Activated T-cell treated with anti-CD3 and anti-CD28 coated beads for 1 hour (primary cell): ENCODE data around the gene KCTD19.

Experiments
- DNase-seq: peaks from one replicate; pipeline ENCODE4 v3.0.0-alpha.2; 2020; ENCODE audit warnings: low read depth

KCTD19 gene

GRCh38 chr16:67283039-67283825, 43.3 kb downstream of the KCTD19 start:
- no peak for DNase-seq

GRCh38 chr16:67282447-67282805, 44.1 kb downstream of the KCTD19 start:
- no peak for DNase-seq

GRCh38 chr16:67281536-67282446, 44.8 kb downstream of the KCTD19 start:
- DNase-seq: no peak

GRCh38 chr16:67280090-67281015, 46.2 kb downstream of the KCTD19 start:
- no peak for DNase-seq

GRCh38 chr16:67279296-67280089, 47.0 kb downstream of the KCTD19 start, which contains the start of gene PLEKHG4:
TSS of gene PLEKHG4 (plus strand) at chr16:67279532. CDS start at chr16:67280045, 513 bp downstream.
- DNase-seq: peak; percentile 67

GRCh38 chr16:67278773-67279295, 47.7 kb downstream of the KCTD19 start:
- DNase-seq: peak; percentile 6

GRCh38 chr16:67277999-67278772, 48.4 kb downstream of the KCTD19 start:
- DNase-seq: no peak

GRCh38 chr16:67277294-67277998, 49.1 kb downstream of the KCTD19 start:
- DNase-seq: no peak

- DNase-seq: no peak
These were observed 51.2 kb downstream of the KCTD19 start for GRCh38 chr16:67275321-67275720.

- no peak for DNase-seq
These were observed 55.1 kb downstream of the KCTD19 start for GRCh38 chr16:67271446-67271845.

- DNase-seq: no peak
These were observed 55.6 kb downstream of the KCTD19 start for GRCh38 chr16:67270931-67271338.

GRCh38 chr16:67269766-67270165, 56.8 kb downstream of the KCTD19 start:
- DNase-seq: no peak

- DNase-seq: no peak
These were observed 58.4 kb downstream of the KCTD19 start for GRCh38 chr16:67268136-67268579.

- DNase-seq: no peak
These were observed 60.7 kb downstream of the KCTD19 start for GRCh38 chr16:67265834-67266233.

- DNase-seq: no peak
These were observed 61.7 kb downstream of the KCTD19 start for GRCh38 chr16:67264866-67265265.

- no peak for DNase-seq
These were observed 62.3 kb downstream of the KCTD19 start for GRCh38 chr16:67264277-67264676.

GRCh38 chr16:67263201-67263600, 63.3 kb downstream of the KCTD19 start:
- DNase-seq: no peak

GRCh38 chr16:67260426-67261063, 66.0 kb downstream of the KCTD19 start:
- DNase-seq: no peak

- DNase-seq: no peak
These were observed 66.8 kb downstream of the KCTD19 start for GRCh38 chr16:67259705-67260104.
